GM18873 (cell line): Measurements from ENCODE around the gene MED13L.

Experiments used
- ATAC-seq: cut with Tn5 transposase; IDR thresholded peaks from one replicate; pipeline ENCODE4 v1.9.1; 2021; ENCODE audit warnings: mild to moderate bottlenecking, moderate library complexity, moderate number of reproducible peaks; ENCODE audit not compliant: unreplicated experiment, low FRiP score

MED13L gene

DNA sequence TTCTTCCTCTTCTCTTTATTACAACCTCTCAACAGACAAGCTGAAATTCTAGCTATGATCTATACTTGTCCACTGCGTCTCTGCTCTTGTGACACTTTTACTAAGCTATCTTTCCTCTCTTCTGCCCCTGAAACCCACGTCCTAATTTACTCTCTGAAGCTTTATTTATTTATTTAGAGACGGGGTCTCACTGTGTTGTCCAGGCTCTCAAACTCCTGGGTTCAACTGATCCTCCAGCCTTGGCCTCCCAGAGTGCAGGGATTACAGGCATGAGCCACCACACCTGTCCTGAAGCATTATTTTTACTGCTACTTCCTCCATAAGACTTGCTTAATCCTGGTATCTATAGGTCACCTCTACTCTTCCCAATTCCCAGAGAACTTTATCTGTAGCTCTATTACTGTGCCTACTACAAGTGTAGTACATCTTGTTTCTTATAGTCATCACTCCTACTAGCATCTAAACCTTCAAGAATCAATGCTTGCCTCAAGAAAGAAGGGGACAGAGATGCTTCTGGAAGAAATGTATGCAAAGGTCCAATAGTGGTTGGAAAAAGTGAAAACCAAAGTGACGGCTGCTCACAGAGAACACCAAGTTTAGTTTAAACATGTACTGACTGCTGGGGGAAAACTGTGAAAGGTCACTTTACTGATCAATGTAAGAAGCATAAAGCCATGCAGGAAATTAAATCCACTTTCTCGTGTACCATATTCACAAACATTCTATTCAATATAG, 61.3 kb downstream of the MED13L start:
- no peak for ATAC-seq

DNA sequence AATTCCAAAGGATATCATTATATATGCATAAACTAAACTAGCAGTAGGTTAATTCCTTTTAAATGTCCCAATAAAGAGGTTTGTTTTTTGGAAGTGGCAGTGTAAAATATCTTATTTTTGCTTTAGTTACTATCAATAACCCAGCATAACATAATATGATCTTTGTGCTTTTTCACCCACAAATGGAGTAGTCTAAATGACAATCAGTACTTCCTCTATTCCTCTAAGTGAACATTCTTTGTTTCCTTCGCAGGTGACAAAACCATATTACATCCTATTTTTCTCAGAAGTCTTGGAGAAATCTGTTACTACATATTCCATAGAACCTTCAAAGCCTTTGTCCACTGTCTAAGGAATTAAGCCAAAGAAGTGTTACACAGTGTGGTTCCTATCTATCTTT, 62.5 kb downstream of the MED13L start:
- no peak for ATAC-seq

- ATAC-seq, result no peak
Measured at GRCh38 chr12:116213885-116214527, 63.5 kb downstream of the MED13L start.

- no peak for ATAC-seq
Measured at GRCh38 chr12:116213014-116213413, 64.5 kb downstream of the MED13L start.

- no peak for ATAC-seq
Measured at GRCh38 chr12:116210762-116211161, 66.7 kb downstream of the MED13L start.

GRCh38 chr12:116210131-116210530, 67.4 kb downstream of the MED13L start:
- no peak for ATAC-seq

DNA sequence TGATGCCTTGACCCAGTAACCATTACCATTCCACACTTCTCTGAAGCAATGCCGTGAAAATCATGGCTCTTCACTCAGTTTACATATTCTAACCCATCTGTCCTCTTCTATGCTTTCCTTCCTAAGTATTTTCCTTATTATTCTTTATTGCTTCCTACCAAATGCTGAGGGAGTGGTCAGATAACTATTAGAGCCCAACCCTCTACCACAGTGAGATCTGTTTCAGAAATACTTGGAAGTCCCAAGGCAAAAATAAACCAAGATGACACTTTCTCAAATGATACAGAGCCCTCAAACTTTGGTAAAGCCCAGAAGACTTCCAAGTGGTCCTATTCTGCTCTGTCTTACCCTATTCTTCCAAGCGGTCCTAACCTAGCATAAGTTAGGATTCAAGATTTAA, 68.0 kb downstream of the MED13L start:
- ATAC-seq, result no peak

DNA sequence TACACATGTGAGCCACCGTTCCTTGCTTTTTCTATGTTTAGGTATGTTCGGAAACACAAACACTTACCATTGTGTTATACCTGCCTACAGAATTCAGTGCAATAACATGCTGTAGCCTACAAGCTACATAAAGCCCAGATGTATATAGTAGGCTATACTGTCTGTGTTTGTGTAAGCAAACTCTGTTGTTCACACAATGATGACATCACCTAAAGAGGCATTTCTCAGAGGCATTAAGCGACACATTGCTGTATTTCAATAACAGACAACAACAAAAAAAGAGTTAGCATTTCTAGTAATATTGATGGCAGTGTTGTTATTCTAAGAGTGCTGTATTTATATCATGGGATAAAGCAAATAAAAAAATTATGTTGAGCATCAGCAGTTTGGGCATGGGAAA, 70.2 kb downstream of the MED13L start:
- no peak for ATAC-seq

GRCh38 chr12:116206828-116207227, 70.7 kb downstream of the MED13L start:
- no peak for ATAC-seq

DNA sequence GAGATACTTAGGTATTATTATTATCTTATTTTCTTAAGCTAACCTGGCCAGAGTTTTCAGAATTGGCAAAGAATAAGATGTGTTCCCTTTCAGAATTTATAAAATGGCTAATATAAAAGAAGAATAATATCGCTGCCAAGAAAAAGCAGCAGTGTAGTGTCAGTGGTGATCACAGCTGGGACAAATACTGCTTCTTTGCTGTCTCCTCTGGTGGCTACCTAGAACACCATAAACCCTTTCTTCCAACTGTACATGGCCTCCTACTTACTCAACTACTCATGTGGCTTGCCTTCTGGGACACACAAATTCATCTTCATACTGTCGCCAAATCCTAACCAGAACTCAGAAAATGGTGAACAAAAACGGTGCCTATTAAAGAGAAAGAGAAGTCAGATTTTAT, 72.7 kb downstream of the MED13L start:
- no peak for ATAC-seq

DNA sequence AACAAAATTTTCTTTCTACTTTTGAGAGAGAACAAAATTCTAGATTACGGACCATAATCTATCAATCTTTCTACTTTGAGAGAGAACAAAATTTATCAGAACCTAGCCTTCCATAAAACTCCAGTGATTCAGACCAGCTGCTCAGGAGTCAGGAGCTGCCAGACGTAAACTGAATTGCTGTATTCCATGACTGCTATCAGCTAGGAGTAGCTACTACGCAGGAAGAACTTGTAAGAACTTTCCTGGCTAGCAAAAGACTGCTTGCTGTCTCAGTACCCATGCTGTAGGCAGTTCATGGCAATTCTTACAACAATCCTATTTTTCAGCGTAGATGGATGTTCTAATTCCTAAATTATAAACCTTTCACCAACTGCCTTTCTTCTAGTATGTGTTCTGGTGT, 73.3 kb downstream of the MED13L start:
- no peak for ATAC-seq

GRCh38 chr12:116202940-116203339, 74.6 kb downstream of the MED13L start:
- no peak for ATAC-seq

- ATAC-seq, result no peak
Measured at GRCh38 chr12:116202433-116202832, 75.1 kb downstream of the MED13L start.

- no peak for ATAC-seq
Measured at GRCh38 chr12:116201908-116202307, 75.6 kb downstream of the MED13L start.

DNA sequence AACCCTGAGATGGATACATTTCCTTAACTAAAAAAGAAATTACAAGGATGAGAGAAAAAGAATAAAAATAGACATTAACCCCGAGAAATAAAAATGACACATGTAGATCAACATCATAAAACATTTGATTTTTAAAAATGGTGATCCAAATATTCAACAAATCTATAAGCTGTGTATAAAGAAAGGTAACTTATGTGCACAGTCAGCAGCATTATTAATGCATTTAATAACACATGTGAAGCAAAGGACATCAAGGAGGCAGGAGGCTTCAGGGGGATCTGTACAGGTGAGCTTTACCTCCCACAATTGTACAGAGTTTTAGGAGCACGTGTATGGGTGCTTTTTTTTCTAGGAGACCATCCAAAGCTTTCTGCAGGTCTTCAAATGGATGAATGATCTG, 76.1 kb downstream of the MED13L start:
- no peak for ATAC-seq

DNA sequence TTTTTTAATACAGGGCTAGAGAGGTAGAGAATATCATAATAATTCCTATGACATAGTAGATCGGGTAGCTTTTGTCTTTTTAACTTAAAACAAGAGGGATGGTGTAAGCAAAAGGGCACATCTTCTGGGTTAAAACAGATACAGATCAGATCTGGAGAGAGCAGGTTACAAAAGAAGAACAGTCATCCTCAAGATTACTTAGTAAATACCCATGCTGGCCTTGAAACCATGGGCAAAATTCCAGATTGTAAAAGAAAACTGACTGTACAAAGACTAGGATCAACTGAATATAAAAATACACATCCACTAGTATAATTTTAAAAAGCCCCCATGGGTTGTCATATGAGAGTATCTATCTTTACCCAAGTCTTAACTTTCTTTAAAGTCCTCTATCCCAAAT, 76.7 kb downstream of the MED13L start:
- no peak for ATAC-seq

DNA sequence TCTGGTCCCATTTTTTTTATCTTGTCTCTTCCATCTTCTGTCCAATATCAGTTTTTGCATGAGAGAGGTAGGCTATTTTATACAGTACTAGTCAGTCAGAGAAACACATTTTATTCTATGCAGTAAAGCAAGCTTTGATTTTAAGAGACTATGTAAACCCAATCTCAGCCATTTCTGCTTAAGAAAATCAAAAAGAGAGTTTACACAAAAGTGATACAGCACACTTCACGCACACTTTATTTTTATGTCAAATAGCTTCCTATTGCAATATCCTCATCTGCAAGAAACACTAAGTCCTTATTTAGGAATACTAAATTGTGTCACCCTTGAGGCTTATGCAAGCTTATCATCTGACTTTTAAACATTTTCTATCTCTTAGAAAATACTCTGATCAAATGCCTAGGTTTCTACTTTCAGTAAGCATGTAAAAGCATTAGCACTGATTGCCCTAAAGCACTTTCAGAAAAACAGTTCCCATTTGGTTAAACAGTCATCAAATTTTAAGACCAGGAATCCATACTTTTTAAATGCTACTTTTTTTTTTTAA, 78.3 kb downstream of the MED13L start:
- ATAC-seq, result no peak

DNA sequence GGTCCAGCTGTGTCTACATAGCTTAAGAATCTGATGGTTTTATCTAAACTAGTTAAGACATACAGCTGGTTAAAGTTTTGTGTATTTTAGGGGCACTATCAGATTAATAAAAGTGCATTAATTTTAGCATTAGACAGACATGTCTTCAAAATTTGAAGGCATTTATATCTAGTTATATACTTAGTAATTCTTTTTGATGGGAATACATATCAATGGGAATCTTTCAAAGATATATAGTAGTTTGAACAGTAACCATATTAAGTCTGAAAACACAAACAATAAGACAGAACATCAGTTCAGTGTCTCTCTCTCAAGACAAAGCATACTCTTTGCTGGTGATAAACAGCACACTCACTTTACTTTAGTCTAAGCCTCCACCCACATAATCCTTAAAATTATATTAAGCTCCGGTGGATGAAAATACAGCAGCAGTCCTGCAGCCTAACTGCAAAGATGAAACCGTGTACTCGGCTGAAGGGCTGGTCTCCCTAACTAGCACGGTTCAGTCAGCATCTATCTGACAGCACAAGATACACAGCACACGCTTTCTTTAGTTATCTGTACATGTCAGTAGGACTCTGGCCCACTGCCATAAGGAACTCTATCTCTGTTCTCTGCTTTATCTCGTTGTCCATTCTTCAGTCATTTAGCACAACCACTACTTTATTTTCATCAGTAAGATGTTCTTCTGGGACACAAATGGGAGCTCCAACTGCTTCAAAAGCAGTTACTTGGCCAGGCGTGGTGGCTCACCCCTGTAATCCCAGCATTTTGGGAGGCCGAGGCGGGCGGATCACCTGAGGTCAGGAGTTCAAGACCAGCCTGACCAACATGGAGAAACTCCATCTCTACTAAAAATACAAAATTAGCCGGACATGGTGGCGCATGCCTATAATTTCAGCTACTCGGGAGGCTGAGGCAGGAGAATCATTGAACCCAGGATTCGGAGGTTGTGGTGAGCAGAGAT, 80.5 kb downstream of the MED13L start:
- no peak for ATAC-seq

GRCh38 chr12:116196226-116196625, 81.3 kb downstream of the MED13L start:
- ATAC-seq, result no peak

- ATAC-seq, result peak; percentile 84
Measured at GRCh38 chr12:116194935-116195431, 82.5 kb downstream of the MED13L start.

GRCh38 chr12:116189692-116190091, 87.8 kb downstream of the MED13L start:
- ATAC-seq, result no peak
